Astrocyte (in vitro differentiated cells and primary cell): ENCODE data around the gene BUB3.

ENCODE experiments used
- CTCF ChIP-seq: IDR thresholded peaks from 2 replicates; pipeline ENCODE4 v1.5.1; 2011; ENCODE audit warnings: low read depth, mild to moderate bottlenecking, inconsistent platforms, low read length, moderate library complexity; ENCODE audit not compliant: insufficient read depth
- EZH2 ChIP-seq: IDR thresholded peaks from 2 replicates; pipeline ENCODE4 v1.6.1; 2012; ENCODE audit warnings: mild to moderate bottlenecking, low read length, inconsistent platforms; ENCODE audit not compliant: insufficient read depth

GRCh38 chr10:123154711-123155505 is 706 bp downstream of the BUB3 start:
- TF ChIP-seq CTCF (no peak), EZH2 (no peak)
